Measurements from ENCODE around the gene PNRC1. TPM values are rescaled to one million over a fixed set of nuclear protein-coding genes. Genes with fewer than 3 reads are reported as not detected.
A peak's percentile ranks its signal among the peaks of the same experiment; 100 is the strongest.

The PNRC1 gene
- total and polyA plus RNA-seq, 3 donors from 2014 or later = 83.2 to 221 (median 220) TPM

DNA sequence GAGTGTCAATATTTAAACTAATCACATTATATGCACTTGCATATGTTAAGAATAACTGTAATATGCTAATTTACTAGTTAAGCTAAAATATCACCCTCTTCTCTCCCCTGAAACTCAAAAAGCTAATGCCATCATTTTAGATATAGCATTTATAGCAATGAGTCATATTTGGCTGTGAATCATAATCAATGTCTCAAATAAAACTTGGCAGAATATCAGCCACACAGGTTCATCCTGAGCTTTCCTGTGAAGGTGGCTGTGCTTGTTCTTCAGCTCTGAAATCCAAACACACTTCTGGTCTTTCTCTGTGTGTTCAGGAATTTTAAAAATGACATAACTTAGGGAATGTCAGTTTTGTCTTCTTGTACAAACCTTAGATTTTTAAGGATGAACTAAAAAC, 12.8 kb upstream of the PNRC1 start:
- Histone ChIP-seq H3K36me3 (ENCODE audit: low read depth, missing control alignments) (no peaks in the 10 kb centered on the region), H3K27me3 (no peaks in the 10 kb centered on the region), H3K9me3 (no peaks in the 10 kb centered on the region), H3K4me1 (peaks cover 9% of the 10 kb centered on the region), H3K4me3 (no peak overlapping the region), H3K27ac (no peak overlapping the region)
- DNase-seq = no peak
- intact Hi-C loops (cut with DNase I; ENCODE audit: low total_unique reads) = no loop called here
- TF ChIP-seq, protein P1, sequence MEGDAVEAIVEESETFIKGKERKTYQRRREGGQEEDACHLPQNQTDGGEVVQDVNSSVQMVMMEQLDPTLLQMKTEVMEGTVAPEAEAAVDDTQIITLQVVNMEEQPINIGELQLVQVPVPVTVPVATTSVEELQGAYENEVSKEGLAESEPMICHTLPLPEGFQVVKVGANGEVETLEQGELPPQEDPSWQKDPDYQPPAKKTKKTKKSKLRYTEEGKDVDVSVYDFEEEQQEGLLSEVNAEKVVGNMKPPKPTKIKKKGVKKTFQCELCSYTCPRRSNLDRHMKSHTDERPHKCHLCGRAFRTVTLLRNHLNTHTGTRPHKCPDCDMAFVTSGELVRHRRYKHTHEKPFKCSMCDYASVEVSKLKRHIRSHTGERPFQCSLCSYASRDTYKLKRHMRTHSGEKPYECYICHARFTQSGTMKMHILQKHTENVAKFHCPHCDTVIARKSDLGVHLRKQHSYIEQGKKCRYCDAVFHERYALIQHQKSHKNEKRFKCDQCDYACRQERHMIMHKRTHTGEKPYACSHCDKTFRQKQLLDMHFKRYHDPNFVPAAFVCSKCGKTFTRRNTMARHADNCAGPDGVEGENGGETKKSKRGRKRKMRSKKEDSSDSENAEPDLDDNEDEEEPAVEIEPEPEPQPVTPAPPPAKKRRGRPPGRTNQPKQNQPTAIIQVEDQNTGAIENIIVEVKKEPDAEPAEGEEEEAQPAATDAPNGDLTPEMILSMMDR (IDR thresholded peaks at IDR 0.05) = no peak

DNA sequence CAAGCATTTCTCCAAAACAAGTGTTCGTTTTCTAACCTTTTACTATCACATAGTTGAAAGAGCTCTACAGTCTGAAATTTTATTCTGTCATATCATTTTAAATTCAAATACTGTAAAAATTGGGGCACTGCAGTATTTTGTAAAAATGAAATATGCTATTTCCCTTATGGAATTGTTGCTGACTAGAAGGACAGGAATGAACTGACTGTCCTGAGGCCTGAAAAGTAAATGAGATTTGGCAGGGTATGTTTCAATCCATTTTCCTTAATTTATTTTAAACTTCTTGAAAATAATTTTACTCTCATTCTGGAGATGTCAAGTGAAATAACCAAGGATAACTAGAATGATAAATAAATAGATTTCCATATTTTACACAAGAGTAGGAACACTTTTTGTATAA, 11.9 kb upstream of the PNRC1 start:
- no peaks in the 10 kb centered on the region for H3K27me3 ChIP-seq
- peaks cover 16% of the 10 kb centered on the region for H3K4me1 ChIP-seq
- WGBS, 2 donors = 42 to 82% methylated on average over 1 of the region's 1 CpG
- no peak overlapping the region for H3K4me3 ChIP-seq
- H3K9me3 ChIP-seq = no peaks in the 10 kb centered on the region
- intact Hi-C loops (cut with DNase I; ENCODE audit: low total_unique reads) = no loop called here
- no peak for DNase-seq
- no peak overlapping the region for H3K27ac ChIP-seq
- no peak for TF ChIP-seq POLR2A (IDR thresholded peaks at IDR 0.05)
- TF ChIP-seq, protein P1 (IDR thresholded peaks at IDR 0.05) = no peak
- no peaks in the 10 kb centered on the region for H3K36me3 ChIP-seq (ENCODE audit: low read depth, missing control alignments)

DNA sequence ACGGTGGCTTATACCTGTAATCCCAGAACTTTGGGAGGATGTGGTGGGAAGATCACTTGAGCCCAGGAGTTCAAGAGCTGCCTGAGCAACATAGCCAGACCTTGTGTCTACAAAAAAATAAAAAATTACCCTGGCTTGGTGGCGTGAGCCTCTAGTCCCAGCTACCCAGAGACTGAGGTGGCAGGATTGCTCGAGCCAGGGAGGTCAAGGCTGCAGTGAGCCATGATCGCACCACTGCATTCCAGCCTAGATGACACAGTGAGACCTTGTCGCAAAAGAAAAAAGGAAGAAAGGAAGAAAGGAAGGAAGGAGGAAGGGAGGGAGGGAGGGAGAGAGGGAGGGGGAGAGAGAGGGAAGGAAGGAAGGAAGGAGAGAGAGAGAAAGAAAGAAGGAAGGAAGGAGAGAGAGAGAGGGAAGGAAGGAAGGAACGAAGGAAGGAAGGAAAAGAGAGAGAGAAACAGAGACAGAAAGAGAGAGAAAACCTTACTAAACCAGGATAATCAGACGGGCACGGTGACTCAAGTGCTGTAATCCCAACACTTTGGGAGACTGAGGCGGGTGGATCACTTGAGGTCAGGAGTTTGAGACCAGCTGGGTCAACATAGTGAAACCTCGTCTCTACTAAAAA, 10.9 kb upstream of the PNRC1 start:
- TF ChIP-seq, protein P1 (IDR thresholded peaks at IDR 0.05) = no peak
- TF ChIP-seq POLR2A (IDR thresholded peaks at IDR 0.05) = no peak
- Histone ChIP-seq H3K36me3 (ENCODE audit: low read depth, missing control alignments) (no peaks in the 10 kb centered on the region), H3K27ac (no peak overlapping the region), H3K27me3 (no peaks in the 10 kb centered on the region), H3K4me3 (no peak overlapping the region), H3K9me3 (no peaks in the 10 kb centered on the region), H3K4me1 (peaks cover 18% of the 10 kb centered on the region)
- 81 to 82% methylated on average over 10 of the region's 10 CpGs for WGBS, 2 donors
- no peak for DNase-seq
- intact Hi-C loops (cut with DNase I; ENCODE audit: low total_unique reads) = loop anchor here (10.0 kb wide), 1 partner anchor 1915 kb away; the partner anchor contains the start of gene ZNF292

DNA sequence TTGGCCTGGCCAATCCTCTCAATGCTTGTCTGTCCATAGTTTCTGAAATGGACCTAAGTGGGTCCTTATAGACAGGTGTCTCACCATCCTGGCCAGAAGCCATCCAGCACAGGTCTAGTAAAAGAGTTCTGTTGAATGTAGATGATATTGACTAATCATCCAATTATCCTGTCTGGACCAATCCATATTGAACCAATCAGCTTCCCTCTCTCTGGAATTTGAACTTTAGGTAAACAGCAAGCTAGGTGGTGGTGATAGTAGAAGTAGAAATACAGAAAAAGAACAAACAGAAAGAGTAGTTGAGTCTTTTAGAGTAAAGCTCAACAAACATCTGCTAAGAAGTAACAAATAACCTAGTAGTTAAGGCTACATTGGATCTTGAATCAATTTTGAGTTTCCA, 9.5 kb upstream of the PNRC1 start:
- H3K9me3 ChIP-seq = no peaks in the 10 kb centered on the region
- DNase-seq = no peak
- TF ChIP-seq, protein P1 (IDR thresholded peaks at IDR 0.05) = no peak
- TF ChIP-seq POLR2A (IDR thresholded peaks at IDR 0.05) = no peak
- H3K4me3 ChIP-seq = no peak overlapping the region
- no peaks in the 10 kb centered on the region for H3K27me3 ChIP-seq
- no peaks in the 10 kb centered on the region for H3K36me3 ChIP-seq (ENCODE audit: low read depth, missing control alignments)
- H3K4me1 ChIP-seq = peaks cover 18% of the 10 kb centered on the region
- intact Hi-C loops (cut with DNase I; ENCODE audit: low total_unique reads) = loop anchor here (10.0 kb wide), 1 partner anchor 1916 kb away; the partner anchor contains the start of gene ZNF292
- H3K27ac ChIP-seq = no peak overlapping the region

DNA sequence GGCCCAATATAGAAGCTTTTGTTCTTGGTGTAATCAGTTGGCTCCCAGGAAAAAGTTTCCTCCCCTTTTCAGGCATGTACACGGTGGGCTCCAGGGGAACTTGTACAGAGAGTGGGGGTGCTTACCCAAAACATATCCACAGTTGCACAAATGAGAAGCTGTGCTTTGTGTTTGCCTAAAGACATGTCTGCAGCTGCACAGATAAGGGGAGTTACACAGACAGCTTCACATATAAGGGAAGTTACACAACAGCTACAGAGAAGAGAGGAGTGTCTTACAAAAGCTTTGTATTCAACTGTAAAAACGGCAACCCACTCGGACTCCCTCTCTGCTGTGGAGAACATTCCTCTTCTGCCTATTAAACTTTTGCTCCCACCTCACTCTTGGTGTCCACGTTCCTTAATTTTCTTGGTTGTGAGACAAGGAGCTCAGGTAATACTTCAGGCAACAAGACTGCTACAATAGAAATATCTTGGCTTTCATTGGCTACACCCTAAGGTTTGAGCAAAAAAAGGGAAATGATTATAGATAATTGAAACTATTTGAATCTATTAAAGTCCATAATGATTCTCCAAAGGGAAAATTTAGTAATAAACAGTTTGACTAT, 7.4 kb upstream of the PNRC1 start:
- no peak for TF ChIP-seq POLR2A (IDR thresholded peaks at IDR 0.05)
- TF ChIP-seq, protein P1 (IDR thresholded peaks at IDR 0.05) = no peak
- Histone ChIP-seq H3K4me1 (peaks cover 18% of the 10 kb centered on the region), H3K4me3 (no peak overlapping the region), H3K27ac (peak overlapping the region; percentile 67 to 81), H3K36me3 (ENCODE audit: low read depth, missing control alignments) (no peaks in the 10 kb centered on the region), H3K9me3 (no peaks in the 10 kb centered on the region), H3K27me3 (no peaks in the 10 kb centered on the region)
- 19 to 35% methylated on average over 4 of the region's 4 CpGs for WGBS, 2 donors
- no peak for DNase-seq
- intact Hi-C loops (cut with DNase I; ENCODE audit: low total_unique reads) = loop anchor here (10.0 kb wide), 1 partner anchor 1918 kb away; the partner anchor contains the start of gene ZNF292

Measured in testis (tissue), 3 donors.